HG03196 (cell line): ENCODE data around the gene SUV39H1.
"Not testable (repeated sequence)": the region's sequence is repeated elsewhere in the genome, so short reads cannot be mapped to it uniquely, and the experiment has no call there.

Source experiments
- ATAC-seq: cut with Tn5 transposase; IDR thresholded peaks from one replicate; pipeline ENCODE4 v1.9.1; 2021; ENCODE audit not compliant: unreplicated experiment

SUV39H1 gene

DNA sequence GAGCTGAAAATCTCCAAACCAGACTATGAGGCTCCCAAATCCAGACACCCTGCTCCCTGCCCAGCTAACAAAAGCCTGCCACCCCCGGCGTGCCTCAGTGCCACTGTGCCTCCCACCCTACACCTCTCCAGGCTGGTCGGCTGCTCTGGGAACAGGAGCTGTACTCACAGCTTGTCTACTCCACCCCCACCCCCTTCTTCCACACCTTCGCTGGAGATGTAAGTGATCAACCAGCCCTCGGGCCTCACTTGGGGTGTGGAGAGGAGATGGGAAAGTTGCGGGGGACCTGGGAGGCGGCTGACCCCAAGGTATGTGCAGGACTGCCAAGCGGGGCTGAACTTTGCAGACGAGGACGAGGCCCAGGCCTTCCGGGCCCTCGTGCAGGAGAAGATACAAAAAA lies 11.1 kb upstream of the SUV39H1 start:
- ATAC-seq = no peak

DNA sequence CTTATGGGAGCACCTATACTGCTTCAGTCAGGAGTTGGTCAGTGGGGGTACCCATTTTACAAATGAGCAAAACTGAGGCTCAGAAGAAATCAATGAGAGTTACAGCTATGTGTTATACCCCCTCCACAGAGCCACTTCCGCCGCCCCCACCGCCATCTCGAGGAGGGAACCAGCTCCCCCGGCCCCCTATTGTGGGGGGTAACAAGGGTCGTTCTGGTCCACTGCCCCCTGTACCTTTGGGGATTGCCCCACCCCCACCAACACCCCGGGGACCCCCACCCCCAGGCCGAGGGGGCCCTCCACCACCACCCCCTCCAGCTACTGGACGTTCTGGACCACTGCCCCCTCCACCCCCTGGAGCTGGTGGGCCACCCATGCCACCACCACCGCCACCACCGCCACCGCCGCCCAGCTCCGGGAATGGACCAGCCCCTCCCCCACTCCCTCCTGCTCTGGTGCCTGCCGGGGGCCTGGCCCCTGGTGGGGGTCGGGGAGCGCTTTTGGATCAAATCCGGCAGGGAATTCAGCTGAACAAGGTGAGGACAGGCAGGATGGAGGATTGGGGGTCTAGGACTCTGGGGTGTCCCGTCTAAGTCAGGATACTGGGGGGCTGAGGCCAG lies 7.9 kb upstream of the SUV39H1 start:
- ATAC-seq = no peak

DNA sequence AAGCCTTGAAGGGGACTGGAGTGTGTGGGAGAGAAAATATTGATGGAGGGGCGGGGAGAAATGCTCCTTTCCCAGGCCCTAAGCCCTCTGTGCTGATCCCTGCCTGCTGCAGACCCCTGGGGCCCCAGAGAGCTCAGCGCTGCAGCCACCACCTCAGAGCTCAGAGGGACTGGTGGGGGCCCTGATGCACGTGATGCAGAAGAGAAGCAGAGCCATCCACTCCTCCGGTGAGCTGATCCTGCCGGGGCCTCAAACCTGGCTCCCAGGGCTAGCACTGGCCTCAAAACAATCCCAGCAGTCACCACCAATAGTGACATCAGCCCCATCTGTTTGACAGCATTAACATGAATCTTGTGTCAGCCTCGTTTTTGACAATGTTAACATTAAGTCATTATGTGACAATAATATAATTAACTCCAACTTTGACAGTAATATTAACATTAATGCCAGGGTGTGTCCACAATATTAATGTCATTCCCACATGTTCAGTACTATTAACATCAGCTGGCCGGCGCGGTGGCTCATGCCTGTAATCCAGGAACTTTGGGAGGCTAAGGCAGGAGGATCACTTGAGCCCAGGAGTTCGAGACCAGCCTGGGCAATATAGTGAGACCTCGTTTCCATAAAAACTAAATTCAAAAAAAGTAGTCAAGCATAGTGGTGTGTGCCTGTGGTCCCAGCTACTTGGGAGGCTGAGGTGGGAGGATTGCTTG lies 7.2 kb upstream of the SUV39H1 start:
- ATAC-seq = no peak

DNA sequence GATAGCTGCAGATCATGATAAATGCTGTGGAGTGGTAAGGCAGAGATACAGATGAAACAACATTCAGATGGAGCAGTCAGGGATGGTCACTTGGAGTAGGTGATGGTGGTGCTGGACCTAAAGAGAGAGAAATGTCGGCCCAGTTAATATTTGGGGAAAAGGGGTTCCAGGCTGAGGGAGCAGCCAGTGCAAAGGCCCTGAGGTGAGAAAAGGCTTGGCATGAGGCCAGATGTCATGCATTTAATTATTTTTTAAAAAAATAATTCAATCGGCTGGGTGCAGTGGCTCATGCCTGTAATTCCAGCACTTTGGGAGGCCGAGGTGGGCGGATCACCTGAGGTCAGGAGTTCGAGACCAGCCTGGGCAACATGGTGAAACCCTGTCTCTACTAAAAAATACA lies 4.8 kb upstream of the SUV39H1 start:
- not testable (repeated sequence) for ATAC-seq

DNA sequence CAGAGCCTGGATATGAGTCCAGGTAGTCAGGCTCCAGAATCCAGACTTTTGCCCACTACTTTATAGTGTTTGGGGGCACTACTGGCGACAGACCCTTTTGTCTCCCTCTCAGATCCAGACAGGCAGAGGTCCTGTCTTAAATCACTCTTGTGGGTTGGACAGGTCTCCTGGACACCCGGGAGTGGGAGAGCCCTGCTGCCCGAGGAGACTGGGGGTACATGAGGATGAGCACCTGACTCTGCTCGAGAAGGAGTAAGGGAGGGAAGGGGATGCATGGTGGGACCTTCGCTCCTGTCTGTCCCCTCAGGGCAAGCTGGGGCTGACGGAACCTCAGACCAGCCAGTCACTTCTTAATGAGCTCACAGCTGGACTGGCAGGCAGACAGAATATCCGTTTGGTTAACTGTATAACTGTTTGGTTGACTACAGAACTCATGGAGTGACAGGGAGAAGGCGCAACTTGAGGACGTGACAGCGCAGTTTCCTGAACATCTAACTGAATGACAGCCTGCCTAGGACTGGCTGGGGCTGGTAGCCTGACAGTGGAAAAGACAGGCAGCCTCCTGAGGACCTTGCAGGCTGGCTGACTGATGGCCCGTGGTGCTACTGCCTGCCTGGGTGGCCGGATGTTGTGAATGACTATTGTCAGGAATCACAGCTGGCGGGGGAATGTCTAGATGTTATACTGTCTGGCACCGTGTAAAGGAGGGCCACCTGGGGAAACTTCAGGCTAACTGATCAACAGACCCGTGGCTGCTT lies 1.6 kb upstream of the SUV39H1 start:
- no peak for ATAC-seq

DNA sequence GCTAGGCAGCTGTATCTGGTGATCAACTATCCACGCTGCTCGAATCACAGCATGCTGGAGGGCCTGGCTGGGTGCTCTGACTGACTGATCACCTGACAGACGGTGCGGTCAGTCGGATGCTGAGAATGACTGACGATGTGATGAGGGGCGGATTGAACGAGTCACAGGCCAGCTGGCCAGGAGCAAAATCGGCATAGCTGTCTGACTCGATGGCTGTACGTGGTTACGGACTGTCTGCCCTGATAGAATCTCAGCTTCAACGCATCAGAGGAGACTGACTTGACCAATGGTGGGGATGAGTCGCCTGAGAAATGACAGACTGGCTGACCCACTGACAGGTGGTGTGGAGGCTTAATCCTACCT lies 1.0 kb upstream of the SUV39H1 start:
- ATAC-seq = no peak

DNA sequence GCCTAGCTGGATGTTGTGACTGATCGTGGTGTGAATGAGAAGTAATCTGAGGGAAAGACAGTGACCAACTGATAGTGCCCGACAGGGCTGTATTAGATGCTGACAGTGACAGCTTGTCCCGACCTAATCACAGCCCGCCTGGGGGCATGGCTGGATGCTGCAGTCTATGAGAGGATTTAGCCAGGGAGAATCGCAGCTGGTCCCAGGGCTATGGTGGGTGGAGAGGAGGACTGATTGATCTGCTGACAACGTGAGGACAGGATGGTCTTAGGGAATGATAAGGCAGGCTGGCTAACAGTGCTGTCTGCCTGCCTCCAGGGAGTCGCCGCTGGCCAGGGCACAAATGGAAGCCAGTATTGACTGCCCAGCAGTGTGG lies 621 bp upstream of the SUV39H1 start:
- ATAC-seq = peak; percentile 5

DNA sequence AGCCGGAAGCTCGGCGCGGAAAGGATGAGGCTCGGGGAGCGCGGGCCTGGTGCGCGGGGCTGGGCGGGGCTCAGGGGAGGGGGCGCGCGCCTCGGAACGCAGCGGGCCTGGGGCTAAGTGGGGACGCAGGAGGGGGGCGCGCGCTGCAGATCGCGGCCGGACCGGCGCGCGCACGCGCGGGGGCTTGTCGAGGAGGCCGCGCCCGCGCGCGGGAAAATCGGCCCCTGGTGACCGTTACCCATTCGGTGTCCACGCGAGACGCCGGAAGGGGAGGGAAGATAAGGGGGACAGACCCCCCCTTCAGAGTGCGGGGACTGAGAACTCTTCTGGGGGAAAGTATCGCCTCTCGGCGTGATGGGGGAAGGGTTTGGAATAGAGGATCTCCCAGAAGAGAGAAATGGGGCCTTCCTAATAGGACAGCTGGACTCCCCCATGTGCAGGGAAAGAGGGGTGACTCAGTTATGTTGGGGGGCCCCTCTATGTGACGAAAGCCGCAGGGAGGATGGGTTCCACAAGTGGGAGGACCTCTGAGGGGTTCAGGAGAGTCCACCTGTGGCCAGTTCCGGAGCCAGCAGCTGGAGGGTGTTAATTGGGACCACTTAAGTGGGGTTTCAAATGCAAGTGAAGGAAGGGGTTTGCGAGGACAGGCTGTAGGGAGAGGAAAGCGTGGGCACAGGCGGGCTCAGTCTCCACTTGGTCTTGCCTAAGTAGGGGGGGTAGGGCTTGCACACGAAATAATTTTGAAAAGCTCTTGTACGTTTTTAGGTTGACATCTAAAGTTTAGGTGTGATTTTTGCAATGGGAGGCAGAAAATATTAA lies 584 bp downstream of the SUV39H1 start:
- ATAC-seq = peak; percentile 13

DNA sequence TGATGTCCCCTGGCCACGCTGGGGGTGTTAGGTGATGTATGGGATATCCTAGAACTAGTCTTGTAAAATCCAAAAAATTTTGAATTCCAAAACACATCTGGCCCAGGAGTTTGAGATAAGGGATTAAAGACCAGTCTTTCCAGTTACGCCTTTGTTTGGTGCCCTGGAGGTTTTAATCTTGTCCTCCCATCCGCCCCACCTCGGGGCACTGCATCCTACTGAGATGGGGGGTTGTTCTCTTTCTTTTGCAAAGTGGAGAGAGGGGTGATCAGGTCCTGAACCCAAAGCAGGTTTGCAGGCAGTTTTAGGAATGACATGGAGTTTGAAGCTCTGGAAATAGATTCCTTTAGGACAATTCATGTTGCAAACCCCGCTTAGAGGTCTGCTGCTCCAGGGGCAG lies 1.8 kb downstream of the SUV39H1 start:
- no peak for ATAC-seq

DNA sequence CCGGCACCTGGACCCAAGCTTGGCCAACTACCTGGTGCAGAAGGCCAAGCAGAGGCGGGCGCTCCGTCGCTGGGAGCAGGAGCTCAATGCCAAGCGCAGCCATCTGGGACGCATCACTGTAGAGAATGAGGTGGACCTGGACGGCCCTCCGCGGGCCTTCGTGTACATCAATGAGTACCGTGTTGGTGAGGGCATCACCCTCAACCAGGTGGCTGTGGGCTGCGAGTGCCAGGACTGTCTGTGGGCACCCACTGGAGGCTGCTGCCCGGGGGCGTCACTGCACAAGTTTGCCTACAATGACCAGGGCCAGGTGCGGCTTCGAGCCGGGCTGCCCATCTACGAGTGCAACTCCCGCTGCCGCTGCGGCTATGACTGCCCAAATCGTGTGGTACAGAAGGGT lies 3.7 kb downstream of the SUV39H1 start:
- ATAC-seq = no peak

DNA sequence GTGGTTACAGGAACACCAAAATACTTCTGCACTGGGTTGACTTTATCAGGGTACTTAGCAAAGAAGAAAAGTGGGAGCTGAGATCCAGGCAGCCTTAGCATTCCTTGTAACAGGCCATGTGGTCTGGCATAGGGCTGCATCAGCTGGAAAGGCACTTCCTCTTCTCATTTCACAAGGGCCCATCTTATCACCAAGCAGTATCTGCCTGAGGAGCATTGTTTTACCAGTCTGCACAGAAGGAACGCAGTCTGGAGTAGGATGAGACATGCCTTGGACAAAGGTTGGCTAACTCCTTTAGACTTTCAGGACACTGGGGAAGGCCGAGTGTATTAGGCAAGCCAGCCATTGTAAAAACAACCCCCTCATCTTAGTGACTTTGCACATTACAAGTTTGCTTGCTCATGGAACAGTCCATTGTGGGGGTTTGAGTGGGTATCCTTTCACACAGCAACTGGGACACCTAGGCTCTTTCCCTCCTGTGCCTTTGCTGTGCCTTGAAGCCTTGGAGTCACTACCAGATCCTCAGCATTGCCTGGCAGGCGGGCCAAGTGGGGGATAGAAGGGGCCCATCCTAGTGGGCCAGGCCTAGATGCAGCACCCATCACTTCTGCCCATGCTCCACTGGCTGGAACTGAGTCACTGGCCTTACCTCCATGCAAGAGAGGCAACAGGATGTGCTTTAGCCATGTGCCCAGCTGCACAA lies 4.6 kb downstream of the SUV39H1 start:
- ATAC-seq = no peak

DNA sequence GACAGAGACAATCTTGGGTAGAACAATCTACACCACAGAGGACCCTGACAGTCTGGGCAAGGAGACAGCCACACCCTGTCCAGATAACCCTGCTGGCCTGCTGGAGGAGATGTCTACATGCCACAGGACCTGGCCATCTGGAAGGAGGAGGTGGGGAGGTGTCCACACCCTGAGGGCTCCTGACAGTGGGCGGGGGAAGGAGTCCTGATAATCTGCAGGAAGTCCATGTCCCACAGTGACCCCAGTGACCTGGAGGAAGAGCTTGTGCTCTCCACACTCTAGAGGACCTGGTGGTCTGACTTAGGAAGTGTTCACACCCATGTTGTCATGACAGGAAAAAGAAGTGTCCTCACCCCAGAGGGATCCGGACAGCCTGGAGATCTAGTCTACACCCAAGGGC lies 5.5 kb downstream of the SUV39H1 start:
- no peak for ATAC-seq

DNA sequence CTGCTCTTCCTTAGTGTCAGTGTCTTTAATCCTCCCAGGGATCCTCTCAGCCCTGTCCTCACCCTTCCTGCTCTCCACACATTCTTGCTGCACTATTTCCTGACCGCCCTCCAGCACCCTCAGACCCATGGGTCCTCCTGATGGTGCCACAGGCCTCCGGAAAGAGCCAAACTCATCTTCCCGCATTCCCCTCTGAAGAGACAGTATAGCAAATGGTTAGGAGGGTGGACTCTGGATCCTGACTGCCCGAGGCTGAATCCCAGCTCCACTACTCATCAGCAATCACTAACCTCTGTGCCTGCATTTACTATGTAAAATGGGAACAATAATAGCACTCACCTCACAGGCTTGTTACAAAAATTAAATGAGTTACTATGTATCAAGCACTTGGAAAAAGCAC lies 6.2 kb downstream of the SUV39H1 start:
- ATAC-seq = no peak

DNA sequence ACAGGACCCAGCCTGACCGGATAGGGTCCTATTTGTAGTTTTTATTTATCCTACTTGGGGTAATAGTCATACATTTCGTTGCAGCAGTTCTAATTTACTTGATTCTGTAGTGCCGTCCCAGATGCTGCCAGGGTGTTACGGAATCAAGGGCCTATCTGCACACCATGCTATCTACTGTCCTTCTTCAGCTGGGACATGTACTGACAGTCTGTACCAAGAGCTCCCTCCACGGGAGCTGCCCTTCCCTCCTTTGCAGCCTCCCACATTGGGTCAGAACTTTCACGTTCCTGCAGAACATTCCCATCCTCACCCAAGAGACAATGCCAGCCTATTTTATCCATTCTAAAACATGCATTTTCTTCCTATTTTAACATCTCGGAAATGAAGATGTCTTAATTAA lies 6.7 kb downstream of the SUV39H1 start:
- ATAC-seq = no peak

DNA sequence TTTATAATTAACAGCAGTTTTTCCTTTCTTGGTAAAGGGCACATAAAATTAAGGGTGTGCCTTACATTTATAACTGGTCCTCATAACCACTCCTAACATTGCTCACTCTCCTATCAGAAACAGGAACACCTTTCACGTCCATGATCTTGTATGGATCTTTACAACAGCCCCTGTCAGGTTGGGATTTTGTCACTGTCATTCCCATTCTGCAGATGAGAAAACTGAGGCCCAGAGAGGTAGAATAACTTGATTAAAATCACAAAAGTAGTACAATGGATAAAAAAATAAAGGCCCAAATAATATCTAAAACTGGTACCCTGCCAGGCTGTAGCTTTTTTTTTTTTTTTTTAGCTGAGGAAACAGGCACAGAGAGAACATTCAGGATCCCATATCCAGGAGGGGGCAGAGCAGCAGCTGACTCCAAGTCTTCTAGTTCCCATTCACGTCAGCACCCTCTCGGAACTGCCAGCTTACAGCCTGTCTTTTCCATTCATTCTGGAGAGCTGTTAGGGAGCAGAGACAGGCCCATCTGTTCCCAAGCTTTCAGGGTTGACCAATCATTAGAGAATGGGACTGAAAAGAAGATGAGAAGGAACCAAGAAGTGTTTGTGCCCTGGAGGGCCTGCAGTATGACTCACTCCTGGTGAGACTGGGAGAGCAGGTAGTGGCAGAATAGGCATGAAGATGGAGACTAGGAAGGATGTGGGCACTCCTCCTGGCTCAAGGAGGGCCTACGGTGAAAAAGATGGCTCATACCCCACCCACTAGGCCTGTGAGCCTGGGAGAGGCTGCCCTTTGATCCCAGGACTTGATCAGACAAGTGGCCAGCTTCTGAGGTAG lies 7.3 kb downstream of the SUV39H1 start:
- no peak for ATAC-seq

DNA sequence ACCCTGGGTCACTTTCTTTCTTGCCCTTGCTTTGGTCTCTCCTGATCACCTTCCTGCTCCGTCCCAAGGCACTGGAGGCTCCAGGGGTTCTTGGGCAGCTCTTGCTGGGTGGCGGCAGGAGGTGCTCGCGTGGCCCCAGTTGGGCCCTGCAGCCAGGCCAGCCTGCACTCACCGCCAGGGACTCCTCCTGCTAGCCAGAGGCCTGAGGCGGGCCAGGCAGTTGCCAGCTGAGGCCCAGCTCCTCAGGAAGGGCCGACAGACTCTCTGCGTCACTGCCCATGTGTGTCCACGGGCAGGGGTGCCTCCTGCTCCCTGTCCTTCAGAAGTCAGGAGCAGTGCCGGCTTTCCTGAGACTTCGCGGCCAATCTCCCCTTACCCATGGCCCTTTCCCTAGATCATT lies 9.3 kb downstream of the SUV39H1 start:
- ATAC-seq = no peak

DNA sequence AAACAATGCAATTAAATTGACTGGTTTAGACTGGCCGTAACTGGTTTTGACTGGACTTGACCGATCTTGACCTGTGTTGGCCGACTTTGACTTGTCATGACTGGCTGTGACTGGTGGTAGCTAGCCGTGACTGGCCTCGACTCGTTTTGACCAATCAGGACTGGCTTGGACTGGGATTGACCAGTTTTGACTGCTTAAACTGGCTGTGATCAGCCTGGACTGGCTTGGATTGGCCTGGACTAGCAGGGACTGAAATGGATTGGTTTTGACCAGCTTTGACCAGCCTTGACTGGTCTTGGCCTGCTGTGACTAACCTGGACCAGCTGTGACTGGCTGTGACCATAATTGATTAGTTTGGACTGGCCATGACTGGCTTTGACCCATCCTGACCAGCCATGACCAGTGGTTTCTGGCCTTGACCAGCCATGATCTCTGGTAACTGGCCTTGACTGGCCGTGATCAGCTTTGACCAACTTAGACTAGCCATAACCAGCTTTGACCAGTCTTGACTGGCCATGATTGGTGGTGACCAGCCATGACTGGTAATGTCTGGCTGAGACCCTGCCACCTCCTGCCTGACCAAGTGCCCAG lies 13.1 kb downstream of the SUV39H1 start:
- no peak for ATAC-seq

DNA sequence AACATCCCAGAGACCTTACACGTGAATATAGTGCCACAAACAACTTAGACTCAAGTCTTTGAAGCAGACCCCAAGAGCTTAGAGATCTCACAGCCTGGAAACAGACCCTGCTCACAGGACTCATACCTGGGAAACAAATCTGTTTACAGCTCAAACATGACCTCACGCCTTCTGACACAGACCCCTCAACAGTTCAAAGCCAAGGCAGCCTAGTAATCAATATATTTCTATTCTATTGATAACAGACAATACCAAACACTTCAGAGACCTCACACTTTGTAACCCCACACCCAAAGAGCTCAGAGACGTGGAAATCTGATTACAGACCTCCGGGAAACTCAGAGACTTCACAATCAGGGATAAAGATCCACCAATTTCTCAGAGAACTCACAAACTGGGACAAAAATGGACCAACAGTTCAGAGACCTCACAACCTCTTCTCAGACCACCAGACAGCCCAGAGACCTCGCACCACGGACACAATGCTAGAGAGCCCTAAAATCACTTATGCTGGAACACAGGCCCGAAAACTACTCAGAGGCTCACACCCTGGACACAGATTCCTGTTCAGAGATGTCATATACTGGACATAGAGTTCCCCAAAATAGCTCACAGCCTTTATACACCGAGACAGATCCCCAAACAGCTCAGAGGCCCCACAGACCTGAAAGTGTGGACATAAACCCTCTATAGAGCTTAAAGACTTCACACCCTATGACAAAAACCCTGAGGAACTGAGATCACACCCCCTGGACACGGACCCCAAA lies 14.8 kb downstream of the SUV39H1 start:
- no peak for ATAC-seq

DNA sequence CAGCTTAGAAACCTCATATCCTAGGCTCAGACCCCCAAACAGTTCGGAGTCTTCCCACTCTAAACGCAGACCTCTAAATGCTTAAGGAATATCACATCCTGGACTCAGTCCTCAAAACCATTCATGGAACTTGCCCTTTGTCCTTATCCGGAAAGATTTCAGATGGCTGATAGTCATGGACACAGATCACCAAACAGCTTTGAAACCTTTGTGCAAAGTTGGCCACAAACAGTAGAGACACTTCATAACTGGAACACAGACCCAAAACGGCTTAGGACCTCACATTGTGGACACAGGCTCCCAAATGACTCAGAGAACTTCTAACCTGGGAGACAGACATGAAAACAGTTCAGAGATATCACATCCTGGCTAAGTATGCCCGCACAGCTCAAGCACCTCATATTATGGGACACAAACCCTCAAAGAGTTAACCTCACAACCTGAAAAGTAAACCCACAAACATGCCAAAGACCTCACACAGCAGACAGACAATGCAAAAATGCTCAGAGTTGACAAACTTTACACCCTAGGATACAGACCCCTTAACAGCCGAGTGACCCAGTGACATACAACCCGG lies 15.5 kb downstream of the SUV39H1 start:
- ATAC-seq = no peak
